NCI-H524 (cell line): ENCODE data around the gene ZBTB20.

ENCODE experiments used
- DNase-seq, 2 experiments: peaks; one replicate each; lab custom pipeline; 2025; lab: John Stamatoyannopoulos, UW

The ZBTB20 gene

GRCh38 chr3:114444216-114444615, 702.9 kb downstream of the ZBTB20 start:
- no peak for DNase-seq

DNA sequence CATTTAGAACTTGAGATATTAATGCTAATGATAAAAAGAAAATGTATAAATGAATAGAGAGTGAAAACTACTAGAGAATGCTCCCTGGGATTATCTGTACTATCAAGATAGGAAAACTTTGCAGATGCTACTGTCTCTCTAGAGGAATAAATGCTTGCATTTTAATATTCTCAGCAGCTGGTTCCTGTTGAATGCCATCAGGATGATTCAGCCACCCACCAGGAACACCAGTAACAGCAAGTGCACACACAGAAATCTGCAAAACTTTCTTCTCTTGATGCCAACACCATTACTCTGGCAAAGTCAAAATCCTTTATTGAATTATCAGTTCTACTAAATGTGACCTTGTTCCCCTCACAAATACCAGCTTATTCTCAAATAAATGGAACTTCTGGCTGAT, 704.8 kb downstream of the ZBTB20 start:
- no peak for DNase-seq

DNA sequence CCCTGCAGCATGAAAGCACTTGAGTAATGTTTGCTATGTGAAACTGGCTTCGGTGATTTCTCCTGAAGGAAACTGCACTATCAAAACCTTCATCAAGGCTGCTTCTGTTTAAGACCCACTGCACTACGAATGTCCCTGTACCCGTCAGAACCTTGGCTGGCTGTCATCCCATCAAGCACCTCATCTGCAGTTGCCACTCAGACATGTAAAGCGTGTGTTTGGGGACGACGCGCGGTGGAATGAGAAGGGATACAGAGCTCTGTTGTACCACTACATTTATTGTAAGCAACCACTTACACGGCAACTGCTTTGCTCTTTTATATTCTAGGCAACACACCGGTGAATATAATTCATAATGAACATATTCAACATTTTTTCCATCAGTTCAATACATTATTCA, 705.7 kb downstream of the ZBTB20 start:
- no peak for DNase-seq

GRCh38 chr3:114440700-114441099, 706.4 kb downstream of the ZBTB20 start:
- DNase-seq: no peak

DNA sequence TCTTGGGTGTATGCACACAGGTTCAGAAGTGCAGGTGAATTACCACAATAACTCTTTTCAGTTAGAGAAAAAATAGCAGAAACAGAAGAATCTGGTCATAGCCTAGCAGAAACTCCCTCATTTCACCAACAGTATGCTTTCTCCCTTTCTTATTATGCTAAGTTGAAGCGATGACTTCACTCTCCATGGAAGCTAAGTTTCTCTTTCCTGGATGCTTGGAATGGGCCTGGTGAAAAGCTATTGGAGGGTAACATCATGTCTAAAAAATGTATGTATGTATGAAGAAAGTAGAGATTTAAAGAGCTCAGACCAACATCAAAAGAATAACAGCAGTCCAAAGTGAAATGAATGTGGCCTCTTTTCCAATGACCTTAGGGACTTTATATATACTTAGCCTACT, 707.8 kb downstream of the ZBTB20 start:
- no peak for DNase-seq

- no peak for DNase-seq
Observed at GRCh38 chr3:114437897-114438296, 709.2 kb downstream of the ZBTB20 start.

DNA sequence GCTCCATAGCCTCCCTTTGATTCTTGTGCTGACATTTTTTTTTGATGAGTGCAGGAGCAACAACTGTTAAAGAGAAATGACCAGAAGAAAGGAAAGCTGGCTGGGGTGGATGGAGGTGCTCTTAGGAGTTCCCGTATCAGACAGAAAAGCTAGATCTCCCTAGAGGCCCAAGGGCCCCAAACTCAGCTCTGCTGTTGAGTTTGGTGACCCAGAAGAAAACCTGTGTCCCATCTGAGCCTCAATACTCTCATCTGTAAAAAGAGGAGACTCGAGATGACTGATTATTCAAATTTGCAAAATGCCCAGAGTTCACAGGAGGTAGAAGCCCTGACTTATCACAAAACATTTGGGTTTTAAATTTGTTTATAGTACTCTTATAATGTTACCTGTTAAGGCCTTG, 710.9 kb downstream of the ZBTB20 start:
- DNase-seq: no peak

- DNase-seq: no peak
Observed at GRCh38 chr3:114435386-114436115, 711.5 kb downstream of the ZBTB20 start.

GRCh38 chr3:114432310-114432709, 714.8 kb downstream of the ZBTB20 start:
- no peak for DNase-seq

GRCh38 chr3:114428044-114428595, 719.0 kb downstream of the ZBTB20 start:
- DNase-seq: no peak

DNA sequence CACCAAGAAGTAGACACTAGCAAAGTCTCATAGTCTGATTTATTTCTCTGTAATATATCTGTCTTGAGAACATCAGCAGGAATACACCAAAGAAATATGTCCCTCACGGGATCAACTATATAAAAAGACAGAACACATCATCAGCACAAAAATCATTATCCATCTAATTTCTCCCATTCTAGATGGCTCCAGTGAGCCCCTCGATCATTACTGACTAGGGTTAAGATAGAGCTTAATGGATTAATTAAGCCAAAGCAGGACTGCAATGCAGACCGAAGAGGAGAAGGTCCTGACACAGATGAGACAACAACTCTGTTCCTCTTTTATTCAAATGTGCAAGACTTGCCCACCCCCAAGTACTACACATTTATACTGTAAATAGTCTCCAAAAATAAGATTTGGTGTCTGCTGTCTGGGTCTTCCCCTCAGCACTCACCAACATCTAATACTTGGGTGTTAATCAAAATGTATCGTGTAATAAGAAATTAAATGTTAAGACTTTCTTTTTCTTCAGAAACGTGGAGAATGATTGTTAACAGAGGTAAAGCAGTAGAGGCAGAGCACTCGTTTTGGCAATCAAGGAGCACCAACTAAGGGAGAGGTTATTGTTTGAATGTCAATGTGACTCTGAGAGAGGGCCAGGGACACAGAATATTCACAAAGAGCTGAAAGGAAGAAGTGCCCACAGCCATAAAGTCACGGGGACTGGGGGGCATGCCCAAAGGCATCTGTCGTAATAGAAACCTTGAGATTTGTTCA, 719.6 kb downstream of the ZBTB20 start:
- no peak for DNase-seq

- no peak for DNase-seq
Observed at GRCh38 chr3:114424337-114424736, 722.8 kb downstream of the ZBTB20 start.

DNA sequence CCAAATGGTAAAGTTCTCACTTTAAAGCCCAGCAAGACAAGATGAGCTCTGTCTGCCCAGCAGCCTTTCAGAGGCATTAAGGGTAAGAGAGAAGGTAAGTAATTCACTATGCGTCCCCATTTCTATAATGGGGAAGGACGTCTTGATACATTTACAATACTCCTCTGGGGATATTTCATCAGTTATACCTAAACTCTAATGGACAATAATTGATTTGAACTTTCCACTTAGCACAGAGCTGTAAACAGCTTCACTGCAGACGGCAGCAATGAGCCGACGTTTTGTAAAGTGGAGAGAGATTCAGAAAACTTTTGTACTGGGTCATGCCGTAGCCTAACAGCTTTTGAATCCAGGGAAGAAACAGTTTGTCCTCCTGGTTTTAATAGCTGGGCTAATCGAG, 725.9 kb downstream of the ZBTB20 start:
- no peak for DNase-seq

DNA sequence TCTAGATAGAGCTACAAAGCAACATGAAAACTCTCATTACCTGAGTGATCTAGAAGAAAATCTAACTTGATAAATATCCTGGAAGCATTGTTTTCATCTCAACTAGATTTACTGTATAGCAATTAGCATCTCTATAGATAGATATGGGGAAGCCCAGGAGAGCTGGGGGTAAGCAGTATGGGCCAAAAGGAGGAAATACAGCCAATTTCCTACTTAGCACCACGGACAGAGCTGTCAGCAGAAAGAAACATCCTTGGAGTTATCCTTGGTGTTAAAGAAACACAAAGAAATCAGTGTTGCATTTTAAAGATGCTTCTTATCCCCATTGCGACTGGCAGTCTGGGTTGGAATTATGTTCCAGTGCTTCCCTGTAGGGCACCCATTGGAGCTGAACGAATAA, 727.0 kb downstream of the ZBTB20 start:
- DNase-seq: no peak

DNA sequence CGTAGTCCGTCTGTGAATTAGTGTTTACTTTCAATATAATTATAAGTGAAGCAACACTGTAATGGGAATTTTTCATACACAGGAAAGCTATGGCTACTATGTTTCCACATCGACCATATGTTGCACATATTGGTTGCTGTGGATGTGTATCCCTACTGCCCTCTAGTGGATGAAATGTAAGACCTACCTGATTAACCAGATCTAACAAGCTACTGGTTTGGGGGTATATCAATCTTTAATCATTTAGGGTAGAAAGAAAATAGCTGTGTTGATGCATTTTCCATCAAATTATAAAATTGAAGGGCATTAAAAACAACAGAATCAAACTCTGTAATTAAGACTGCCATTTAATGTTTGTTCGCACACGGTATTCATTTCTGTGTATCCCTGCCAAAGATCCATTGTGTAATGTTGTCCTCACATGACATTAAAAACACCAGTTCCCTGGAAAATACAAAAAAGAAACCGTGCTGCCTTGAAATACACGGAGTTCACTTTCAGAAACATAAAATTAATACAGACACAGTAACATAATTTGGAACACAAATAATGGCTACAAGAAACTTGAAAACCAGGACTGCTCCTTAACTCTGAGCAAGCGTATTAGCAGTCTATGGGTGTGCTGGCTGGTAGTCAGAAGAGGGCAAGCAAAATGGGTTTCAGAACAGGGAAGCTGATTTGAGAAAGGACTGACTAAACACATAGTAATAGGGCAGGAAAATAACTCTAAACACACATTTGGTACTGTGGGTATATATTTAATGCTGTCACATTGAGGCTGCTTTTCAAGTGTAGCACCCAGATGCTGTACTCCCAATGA, 728.2 kb downstream of the ZBTB20 start:
- peak; percentile 48 to 84 for DNase-seq

- no peak for DNase-seq
Observed at GRCh38 chr3:114418107-114418506, 729.0 kb downstream of the ZBTB20 start.

GRCh38 chr3:114417675-114418074, 729.4 kb downstream of the ZBTB20 start:
- DNase-seq: no peak

DNA sequence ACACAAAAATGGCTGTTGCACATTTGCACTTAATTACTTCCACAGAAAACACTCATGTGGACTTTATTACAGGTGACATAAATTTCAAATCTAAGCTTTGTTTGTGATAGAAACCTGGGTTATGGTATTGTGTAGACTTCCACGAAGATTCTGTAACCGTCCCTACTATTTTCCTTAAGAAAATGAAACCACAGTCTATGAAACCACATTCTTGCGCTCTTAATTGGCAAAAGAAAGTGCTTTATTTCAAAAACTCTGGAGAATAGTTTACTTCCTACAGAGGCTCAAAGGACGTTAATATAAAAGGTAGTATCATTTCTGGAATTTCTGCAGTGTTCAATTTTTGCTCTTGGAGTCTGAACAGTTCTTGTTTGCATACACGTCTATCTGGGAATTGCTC, 729.8 kb downstream of the ZBTB20 start:
- no peak for DNase-seq

GRCh38 chr3:114411811-114412803, 735.0 kb downstream of the ZBTB20 start:
- no peak for DNase-seq

GRCh38 chr3:114411190-114411668, 735.9 kb downstream of the ZBTB20 start:
- DNase-seq: no peak
